ENCODE measurements around the gene PROSER2. TPM values are rescaled to one million over a fixed set of nuclear protein-coding genes. Genes with fewer than 3 reads are reported as not detected.

The PROSER2 gene
- total and polyA plus RNA-seq, 2 of the 13 experiments (the other 11 are each of a cell fraction or from before 2014, with no cell fraction given): 6.9 to 7.7 TPM

DNA sequence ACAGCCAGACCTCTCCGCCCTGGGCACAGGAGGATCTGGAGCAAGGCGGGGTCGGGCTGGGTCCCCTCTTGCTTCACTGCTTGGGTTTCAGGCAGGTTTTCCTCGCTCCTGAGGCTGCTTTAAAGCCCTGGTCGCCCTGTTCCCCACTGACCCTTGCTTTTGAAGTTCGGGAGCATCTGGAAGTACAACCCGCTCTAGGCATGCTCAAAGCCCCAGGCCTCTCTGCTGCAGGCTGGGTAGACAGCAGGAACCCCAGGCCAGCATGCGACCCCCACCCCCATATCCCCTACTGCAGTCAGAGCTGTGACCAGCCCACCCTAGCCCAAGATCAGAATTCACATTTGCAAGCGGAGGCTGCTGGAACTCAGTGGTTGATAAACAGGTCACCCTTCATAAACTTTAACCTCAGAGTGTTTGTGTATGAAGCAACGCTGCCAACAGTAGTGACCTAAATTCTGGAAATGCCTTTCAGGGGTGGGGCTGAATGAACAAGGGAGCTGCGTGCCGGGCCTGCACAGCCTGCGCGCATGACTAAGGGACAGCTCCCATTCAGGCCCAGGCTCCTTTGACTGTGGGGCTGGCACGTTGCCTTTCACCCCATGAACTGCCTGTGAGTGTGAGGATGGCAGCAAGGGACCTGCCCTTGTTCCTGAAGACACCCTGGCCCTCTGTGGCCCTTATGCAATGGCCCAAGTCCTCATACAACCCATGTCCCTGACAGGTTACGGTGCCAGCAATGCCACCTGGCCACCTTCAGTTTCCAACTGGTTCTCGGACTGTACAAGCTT lies 52.5 kb downstream of the PROSER2 start (continued):
- TF ChIP-seq, protein P1, sequence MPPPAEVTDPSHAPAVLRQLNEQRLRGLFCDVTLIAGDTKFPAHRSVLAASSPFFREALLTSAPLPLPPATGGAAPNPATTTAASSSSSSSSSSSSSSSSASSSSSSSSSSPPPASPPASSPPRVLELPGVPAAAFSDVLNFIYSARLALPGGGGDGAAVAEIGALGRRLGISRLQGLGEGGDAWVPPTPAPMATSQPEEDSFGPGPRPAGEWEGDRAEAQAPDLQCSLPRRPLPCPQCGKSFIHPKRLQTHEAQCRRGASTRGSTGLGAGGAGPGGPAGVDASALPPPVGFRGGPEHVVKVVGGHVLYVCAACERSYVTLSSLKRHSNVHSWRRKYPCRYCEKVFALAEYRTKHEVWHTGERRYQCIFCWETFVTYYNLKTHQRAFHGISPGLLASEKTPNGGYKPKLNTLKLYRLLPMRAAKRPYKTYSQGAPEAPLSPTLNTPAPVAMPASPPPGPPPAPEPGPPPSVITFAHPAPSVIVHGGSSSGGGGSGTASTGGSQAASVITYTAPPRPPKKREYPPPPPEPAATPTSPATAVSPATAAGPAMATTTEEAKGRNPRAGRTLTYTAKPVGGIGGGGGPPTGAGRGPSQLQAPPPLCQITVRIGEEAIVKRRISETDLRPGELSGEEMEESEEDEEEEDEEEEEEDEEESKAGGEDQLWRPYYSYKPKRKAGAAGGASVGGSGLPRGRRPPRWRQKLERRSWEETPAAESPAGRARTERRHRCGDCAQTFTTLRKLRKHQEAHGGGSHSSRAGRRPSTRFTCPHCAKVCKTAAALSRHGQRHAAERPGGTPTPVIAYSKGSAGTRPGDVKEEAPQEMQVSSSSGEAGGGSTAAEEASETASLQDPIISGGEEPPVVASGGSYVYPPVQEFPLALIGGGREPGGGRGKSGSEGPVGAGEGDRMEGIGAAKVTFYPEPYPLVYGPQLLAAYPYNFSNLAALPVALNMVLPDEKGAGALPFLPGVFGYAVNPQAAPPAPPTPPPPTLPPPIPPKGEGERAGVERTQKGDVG (CRISPR knock-in tag; IDR thresholded peaks at IDR 0.05; ENCODE audit: borderline replicate concordance): peak; percentile 71; the same call in 1 of the 2 replicates
- TF ChIP-seq FOXK2 (IDR thresholded peaks at IDR 0.05): 0 out of 2 replicates have a peak, but pooled peaks have one; percentile 17
- TF ChIP-seq ZNF569 (CRISPR knock-in tag; IDR thresholded peaks at IDR 0.05; ENCODE audit: borderline replicate concordance): 0 out of 2 replicates have a peak, but pooled peaks have one; percentile 31
- peak; percentile 95 for TF ChIP-seq ZFX (CRISPR knock-in tag; IDR thresholded peaks at IDR 0.05; ENCODE audit: low read depth)
- TF ChIP-seq ISL2 (CRISPR knock-in tag; IDR thresholded peaks at IDR 0.05): peak; percentile 76
- TF ChIP-seq KDM2A (CRISPR knock-in tag; IDR thresholded peaks at IDR 0.05; ENCODE audit: borderline replicate concordance, low read depth): peak; percentile 52
- TF ChIP-seq, protein P2, sequence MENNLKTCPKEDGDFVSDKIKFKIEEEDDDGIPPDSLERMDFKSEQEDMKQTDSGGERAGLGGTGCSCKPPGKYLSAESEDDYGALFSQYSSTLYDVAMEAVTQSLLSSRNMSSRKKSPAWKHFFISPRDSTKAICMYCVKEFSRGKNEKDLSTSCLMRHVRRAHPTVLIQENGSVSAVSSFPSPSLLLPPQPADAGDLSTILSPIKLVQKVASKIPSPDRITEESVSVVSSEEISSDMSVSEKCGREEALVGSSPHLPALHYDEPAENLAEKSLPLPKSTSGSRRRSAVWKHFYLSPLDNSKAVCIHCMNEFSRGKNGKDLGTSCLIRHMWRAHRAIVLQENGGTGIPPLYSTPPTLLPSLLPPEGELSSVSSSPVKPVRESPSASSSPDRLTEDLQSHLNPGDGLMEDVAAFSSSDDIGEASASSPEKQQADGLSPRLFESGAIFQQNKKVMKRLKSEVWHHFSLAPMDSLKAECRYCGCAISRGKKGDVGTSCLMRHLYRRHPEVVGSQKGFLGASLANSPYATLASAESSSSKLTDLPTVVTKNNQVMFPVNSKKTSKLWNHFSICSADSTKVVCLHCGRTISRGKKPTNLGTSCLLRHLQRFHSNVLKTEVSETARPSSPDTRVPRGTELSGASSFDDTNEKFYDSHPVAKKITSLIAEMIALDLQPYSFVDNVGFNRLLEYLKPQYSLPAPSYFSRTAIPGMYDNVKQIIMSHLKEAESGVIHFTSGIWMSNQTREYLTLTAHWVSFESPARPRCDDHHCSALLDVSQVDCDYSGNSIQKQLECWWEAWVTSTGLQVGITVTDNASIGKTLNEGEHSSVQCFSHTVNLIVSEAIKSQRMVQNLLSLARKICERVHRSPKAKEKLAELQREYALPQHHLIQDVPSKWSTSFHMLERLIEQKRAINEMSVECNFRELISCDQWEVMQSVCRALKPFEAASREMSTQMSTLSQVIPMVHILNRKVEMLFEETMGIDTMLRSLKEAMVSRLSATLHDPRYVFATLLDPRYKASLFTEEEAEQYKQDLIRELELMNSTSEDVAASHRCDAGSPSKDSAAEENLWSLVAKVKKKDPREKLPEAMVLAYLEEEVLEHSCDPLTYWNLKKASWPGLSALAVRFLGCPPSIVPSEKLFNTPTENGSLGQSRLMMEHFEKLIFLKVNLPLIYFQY (CRISPR knock-in tag; IDR thresholded peaks at IDR 0.05; ENCODE audit: borderline replicate concordance): no peak
- no peak for TF ChIP-seq ARHGAP35 (CRISPR knock-in tag; IDR thresholded peaks at IDR 0.05; ENCODE audit: borderline replicate concordance)
- no peak for TF ChIP-seq HNRNPUL1 (IDR thresholded peaks at IDR 0.05; ENCODE audit: low read depth, low read length)
- no peak for TF ChIP-seq CENPX (CRISPR knock-in tag; IDR thresholded peaks at IDR 0.05)
- 0 out of 2 replicates have a peak, but pooled peaks have one; percentile 40 for TF ChIP-seq ZNF674 (CRISPR knock-in tag; IDR thresholded peaks at IDR 0.05; ENCODE audit: low read depth)
- TF ChIP-seq, protein P3, sequence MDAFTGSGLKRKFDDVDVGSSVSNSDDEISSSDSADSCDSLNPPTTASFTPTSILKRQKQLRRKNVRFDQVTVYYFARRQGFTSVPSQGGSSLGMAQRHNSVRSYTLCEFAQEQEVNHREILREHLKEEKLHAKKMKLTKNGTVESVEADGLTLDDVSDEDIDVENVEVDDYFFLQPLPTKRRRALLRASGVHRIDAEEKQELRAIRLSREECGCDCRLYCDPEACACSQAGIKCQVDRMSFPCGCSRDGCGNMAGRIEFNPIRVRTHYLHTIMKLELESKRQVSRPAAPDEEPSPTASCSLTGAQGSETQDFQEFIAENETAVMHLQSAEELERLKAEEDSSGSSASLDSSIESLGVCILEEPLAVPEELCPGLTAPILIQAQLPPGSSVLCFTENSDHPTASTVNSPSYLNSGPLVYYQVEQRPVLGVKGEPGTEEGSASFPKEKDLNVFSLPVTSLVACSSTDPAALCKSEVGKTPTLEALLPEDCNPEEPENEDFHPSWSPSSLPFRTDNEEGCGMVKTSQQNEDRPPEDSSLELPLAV (CRISPR knock-in tag; conservative IDR thresholded peaks at IDR 0.05; ENCODE audit: low read depth): no peak
- no peak for TF ChIP-seq ZMYM3 (CRISPR knock-in tag; IDR thresholded peaks at IDR 0.05)
- no peak for TF ChIP-seq ZNF75D (CRISPR knock-in tag; IDR thresholded peaks at IDR 0.05; ENCODE audit: borderline replicate concordance)
- no peak for TF ChIP-seq RELA (CRISPR knock-in tag; IDR thresholded peaks at IDR 0.05)
- TF ChIP-seq, protein P4, sequence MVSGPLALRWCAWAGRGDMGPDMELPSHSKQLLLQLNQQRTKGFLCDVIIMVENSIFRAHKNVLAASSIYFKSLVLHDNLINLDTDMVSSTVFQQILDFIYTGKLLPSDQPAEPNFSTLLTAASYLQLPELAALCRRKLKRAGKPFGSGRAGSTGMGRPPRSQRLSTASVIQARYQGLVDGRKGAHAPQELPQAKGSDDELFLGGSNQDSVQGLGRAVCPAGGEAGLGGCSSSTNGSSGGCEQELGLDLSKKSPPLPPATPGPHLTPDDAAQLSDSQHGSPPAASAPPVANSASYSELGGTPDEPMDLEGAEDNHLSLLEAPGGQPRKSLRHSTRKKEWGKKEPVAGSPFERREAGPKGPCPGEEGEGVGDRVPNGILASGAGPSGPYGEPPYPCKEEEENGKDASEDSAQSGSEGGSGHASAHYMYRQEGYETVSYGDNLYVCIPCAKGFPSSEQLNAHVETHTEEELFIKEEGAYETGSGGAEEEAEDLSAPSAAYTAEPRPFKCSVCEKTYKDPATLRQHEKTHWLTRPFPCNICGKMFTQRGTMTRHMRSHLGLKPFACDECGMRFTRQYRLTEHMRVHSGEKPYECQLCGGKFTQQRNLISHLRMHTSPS (CRISPR knock-in tag; IDR thresholded peaks at IDR 0.05; ENCODE audit: low read depth): peak; percentile 91
- TF ChIP-seq FIP1L1 (IDR thresholded peaks at IDR 0.05; ENCODE audit: borderline replicate concordance, insufficient read depth, low read depth, low read length): no peak

All from HepG2 (cell line).